ENCODE measurements around the gene VPS11.

GRCh38 chr11:119056421-119056999 is 11.1 kb upstream of the VPS11 start:
- no peak for TF ChIP-seq CTCF (IDR thresholded peaks at IDR 0.05)
- TF ChIP-seq POLR2A (IDR thresholded peaks at IDR 0.05): no peak
